Activated T-helper 17 cell treated with anti-CD3 and anti-CD28 coated beads, Interleukin-2, amount 50 U/mL, for 72 hours (primary cell): Measurements from ENCODE around the gene F13A1. TPM values are rescaled to one million over a fixed set of nuclear protein-coding genes. Genes with fewer than 3 reads are reported as not detected.

Experiments used
- ATAC-seq: fragments of 150-1000 bp; cut with Tn5 transposase; replicated peaks from 2 replicates; pipeline ENCODE4 v1.10.0; 2021; ENCODE audit warnings: mild to moderate bottlenecking, moderate library complexity
- H3K27ac Mint-ChIP-seq: one replicate; pipeline ENCODE4 v1.8.0; 2022; ENCODE audit warnings: mixed read lengths
- H3K27me3 Mint-ChIP-seq: one replicate; pipeline ENCODE4 v1.8.0; 2022; ENCODE audit warnings: mixed read lengths
- H3K36me3 Mint-ChIP-seq: one replicate; pipeline ENCODE4 v1.8.0; 2022; ENCODE audit warnings: low read depth, mild to moderate bottlenecking, mixed read lengths
- H3K4me1 Mint-ChIP-seq: one replicate; pipeline ENCODE4 v1.8.0; 2022; ENCODE audit warnings: mixed read lengths
- H3K4me3 Mint-ChIP-seq: one replicate; pipeline ENCODE4 v1.8.0; 2022; ENCODE audit warnings: mild to moderate bottlenecking, mixed read lengths
- H3K9me3 Mint-ChIP-seq: one replicate; pipeline ENCODE4 v1.8.0; 2022; ENCODE audit warnings: mixed read lengths
- total RNA-seq, 2 donors: library from RNA; stranded (reverse); gene quantifications; one replicate each; pipeline ENCODE4 v1.2.3, GENCODE V29; 2022

The F13A1 gene
- total RNA-seq, 2 donors from 2014 or later = 0.06 TPM; not detected in 1

DNA sequence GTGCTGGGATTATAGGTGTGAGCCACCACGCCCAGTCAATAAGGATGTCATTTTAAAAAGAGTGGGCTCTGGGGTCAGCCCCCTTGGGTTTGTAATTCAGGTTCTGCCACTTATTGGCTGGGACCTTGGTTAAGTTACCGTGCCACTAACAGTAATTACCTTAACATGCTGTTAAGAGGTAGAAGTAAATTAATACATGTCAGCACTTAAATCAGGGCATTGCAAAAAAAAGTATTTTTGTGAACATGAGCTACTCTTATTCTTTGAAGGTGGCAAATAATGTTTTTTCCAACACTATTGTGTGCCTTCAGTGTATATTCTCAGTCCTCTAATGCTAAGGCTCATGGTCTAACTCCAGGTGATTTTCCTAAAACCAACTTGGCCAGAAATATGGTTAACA, 109.5 kb downstream of the F13A1 start:
- no peak overlapping the region for H3K27ac Mint-ChIP-seq
- H3K27me3 Mint-ChIP-seq = no peaks in the 10 kb centered on the region
- no peaks in the 10 kb centered on the region for H3K9me3 Mint-ChIP-seq
- H3K4me1 Mint-ChIP-seq = no peaks in the 10 kb centered on the region
- no peak overlapping the region for H3K4me3 Mint-ChIP-seq
- no peaks in the 10 kb centered on the region for H3K36me3 Mint-ChIP-seq
- ATAC-seq = no peak

GRCh38 chr6:6202886-6203285, 117.6 kb downstream of the F13A1 start:
- H3K27ac Mint-ChIP-seq = no peak overlapping the region
- no peaks in the 10 kb centered on the region for H3K36me3 Mint-ChIP-seq
- no peak for ATAC-seq
- H3K4me3 Mint-ChIP-seq = no peak overlapping the region
- H3K9me3 Mint-ChIP-seq = no peaks in the 10 kb centered on the region
- no peaks in the 10 kb centered on the region for H3K4me1 Mint-ChIP-seq
- H3K27me3 Mint-ChIP-seq = peaks cover 30% of the 10 kb centered on the region

- Mint-ChIP-seq H3K27me3 (peaks cover 36% of the 10 kb centered on the region), H3K4me1 (no peaks in the 10 kb centered on the region), H3K36me3 (no peaks in the 10 kb centered on the region), H3K9me3 (no peaks in the 10 kb centered on the region), H3K27ac (no peak overlapping the region), H3K4me3 (no peak overlapping the region)
- no peak for ATAC-seq
These were observed 119.3 kb downstream of the F13A1 start for GRCh38 chr6:6201200-6201599.

- Mint-ChIP-seq H3K9me3 (no peaks in the 10 kb centered on the region), H3K27ac (no peak overlapping the region), H3K4me1 (no peaks in the 10 kb centered on the region), H3K36me3 (no peaks in the 10 kb centered on the region), H3K27me3 (peaks cover 39% of the 10 kb centered on the region), H3K4me3 (no peak overlapping the region)
- ATAC-seq = no peak
These were observed 120.8 kb downstream of the F13A1 start for GRCh38 chr6:6199678-6200077.

- Mint-ChIP-seq H3K36me3 (no peaks in the 10 kb centered on the region), H3K4me1 (no peaks in the 10 kb centered on the region), H3K27ac (no peak overlapping the region), H3K9me3 (no peaks in the 10 kb centered on the region), H3K27me3 (peaks cover 48% of the 10 kb centered on the region), H3K4me3 (no peak overlapping the region)
- no peak for ATAC-seq
These were observed 123.7 kb downstream of the F13A1 start for GRCh38 chr6:6196762-6197161.

DNA sequence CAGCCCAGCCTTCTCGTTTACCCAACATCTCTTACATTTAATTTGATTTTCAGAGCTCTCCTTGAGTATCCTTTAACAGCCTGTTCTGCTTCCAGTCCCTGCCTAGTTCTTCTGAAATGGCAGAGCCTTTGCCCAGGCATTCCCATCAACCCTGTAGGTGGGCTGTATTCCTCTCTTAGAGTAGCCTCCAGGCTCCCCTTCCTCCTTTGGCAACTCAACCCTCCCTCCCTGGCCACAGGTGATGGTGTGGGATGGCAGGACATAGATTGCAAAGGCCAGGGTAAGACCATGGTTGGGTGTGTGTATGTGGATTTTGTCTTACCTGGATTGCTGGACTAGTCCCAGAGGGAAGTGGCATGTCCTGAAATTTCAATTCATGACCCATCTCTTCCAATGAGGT, 125.4 kb downstream of the F13A1 start:
- no peaks in the 10 kb centered on the region for H3K36me3 Mint-ChIP-seq
- peaks cover 4% of the 10 kb centered on the region for H3K9me3 Mint-ChIP-seq
- peaks cover 51% of the 10 kb centered on the region for H3K27me3 Mint-ChIP-seq
- H3K27ac Mint-ChIP-seq = no peak overlapping the region
- H3K4me1 Mint-ChIP-seq = no peaks in the 10 kb centered on the region
- ATAC-seq = no peak
- no peak overlapping the region for H3K4me3 Mint-ChIP-seq

DNA sequence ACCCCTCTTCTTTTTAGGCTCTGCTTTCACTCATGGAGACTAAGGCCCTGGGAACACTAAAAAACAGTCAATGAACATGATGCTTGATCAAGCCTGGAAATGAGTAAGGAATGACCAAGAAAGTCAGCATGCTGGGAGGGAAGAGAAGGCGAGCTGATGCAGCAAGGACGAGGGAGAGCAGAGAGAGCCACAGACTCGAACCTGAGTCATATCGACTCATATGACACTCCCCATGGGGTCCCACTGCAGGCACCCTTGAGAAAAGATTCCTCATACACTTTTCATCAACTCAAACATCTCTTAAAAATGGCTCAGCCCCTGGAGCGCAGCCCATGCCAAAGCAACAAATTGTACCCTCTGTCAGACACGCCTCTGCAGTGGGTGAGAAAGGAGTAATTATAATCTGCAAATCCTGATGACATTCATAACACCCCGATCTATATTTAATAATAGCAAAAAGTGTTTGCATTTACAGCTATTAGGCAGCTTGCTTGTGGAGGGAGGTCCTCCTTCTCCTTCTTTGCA, 127.2 kb downstream of the F13A1 start:
- H3K9me3 Mint-ChIP-seq = peaks cover 4% of the 10 kb centered on the region
- no peak for ATAC-seq
- H3K4me1 Mint-ChIP-seq = no peaks in the 10 kb centered on the region
- H3K4me3 Mint-ChIP-seq = no peak overlapping the region
- H3K27me3 Mint-ChIP-seq = peaks cover 41% of the 10 kb centered on the region
- H3K27ac Mint-ChIP-seq = no peak overlapping the region
- H3K36me3 Mint-ChIP-seq = no peaks in the 10 kb centered on the region

DNA sequence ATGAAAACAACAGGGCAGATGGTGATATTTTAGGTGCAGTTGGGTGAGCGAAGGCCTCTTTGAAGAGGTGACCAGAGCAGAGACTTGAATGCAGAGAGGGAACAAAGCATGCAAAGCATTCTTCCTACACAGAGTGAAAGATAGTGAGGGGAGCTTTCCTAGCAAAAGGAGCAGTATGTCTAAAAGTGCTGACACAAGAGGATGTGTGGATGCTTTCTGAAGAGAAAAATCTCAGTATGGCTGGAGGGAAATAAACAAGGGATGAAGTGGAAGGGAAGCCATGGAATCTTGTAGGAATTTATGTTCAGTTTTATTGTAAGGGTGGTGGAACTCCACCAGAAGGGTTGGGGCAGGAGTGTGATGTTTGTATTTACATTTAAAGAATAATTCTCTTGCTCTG, 128.6 kb downstream of the F13A1 start:
- H3K9me3 Mint-ChIP-seq = peaks cover 4% of the 10 kb centered on the region
- no peak overlapping the region for H3K4me3 Mint-ChIP-seq
- no peak overlapping the region for H3K27ac Mint-ChIP-seq
- no peaks in the 10 kb centered on the region for H3K36me3 Mint-ChIP-seq
- ATAC-seq = no peak
- peaks cover 40% of the 10 kb centered on the region for H3K27me3 Mint-ChIP-seq
- no peaks in the 10 kb centered on the region for H3K4me1 Mint-ChIP-seq

- Mint-ChIP-seq H3K27ac (no peak overlapping the region), H3K9me3 (peaks cover 4% of the 10 kb centered on the region), H3K27me3 (peaks cover 37% of the 10 kb centered on the region), H3K4me3 (no peak overlapping the region), H3K4me1 (no peaks in the 10 kb centered on the region), H3K36me3 (no peaks in the 10 kb centered on the region)
- ATAC-seq = no peak
These were observed 129.0 kb downstream of the F13A1 start for GRCh38 chr6:6191476-6191875.

GRCh38 chr6:6180684-6181083, 139.8 kb downstream of the F13A1 start:
- no peaks in the 10 kb centered on the region for H3K4me1 Mint-ChIP-seq

DNA sequence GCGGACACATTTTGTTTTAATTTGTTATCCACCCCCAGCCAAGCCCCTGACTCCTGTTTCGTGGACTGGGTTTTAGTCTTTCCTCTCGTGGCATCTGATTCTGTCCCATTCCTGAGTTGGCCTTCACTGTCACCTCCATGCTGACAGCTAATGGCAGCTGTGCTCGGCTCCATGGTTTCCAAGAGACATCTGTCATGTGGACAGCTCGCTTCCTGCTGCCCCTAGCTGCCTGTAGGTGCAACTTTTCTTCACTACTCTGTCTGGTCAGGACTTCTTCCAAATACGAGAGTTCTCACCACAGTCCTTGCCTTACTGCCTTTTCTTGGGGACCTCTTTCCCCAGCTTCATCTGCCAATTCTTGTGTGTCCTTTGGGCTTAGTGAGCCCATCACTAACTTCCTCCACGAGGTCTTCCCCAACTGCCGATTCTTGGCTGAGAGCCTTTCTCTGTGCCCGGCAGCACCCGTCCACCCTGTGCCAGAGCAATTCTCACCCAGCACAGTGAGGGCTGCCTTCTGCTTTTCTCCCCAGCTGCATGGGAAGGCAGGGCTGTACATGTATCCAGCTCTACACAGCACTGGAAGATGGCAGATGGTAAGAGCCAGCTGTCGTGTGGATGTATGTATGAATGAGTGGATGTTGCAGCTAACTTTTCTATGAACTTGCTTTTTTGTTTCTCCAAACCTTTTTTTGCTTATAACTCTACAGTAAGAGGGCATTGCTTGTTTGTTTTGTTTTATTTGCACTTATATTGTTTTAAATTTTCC, 140.4 kb downstream of the F13A1 start:
- H3K36me3 Mint-ChIP-seq = no peaks in the 10 kb centered on the region
- H3K9me3 Mint-ChIP-seq = no peaks in the 10 kb centered on the region
- ATAC-seq = no peak
- no peaks in the 10 kb centered on the region for H3K4me1 Mint-ChIP-seq
- H3K27me3 Mint-ChIP-seq = peaks cover 13% of the 10 kb centered on the region
- no peak overlapping the region for H3K4me3 Mint-ChIP-seq
- no peak overlapping the region for H3K27ac Mint-ChIP-seq

More at GRCh38 chr6:6180684-6181083, 139.8 kb downstream of the F13A1 start:
- H3K27ac Mint-ChIP-seq = no peak overlapping the region
- no peaks in the 10 kb centered on the region for H3K36me3 Mint-ChIP-seq
- no peak overlapping the region for H3K4me3 Mint-ChIP-seq
- no peak for ATAC-seq
- no peaks in the 10 kb centered on the region for H3K9me3 Mint-ChIP-seq
- H3K27me3 Mint-ChIP-seq = peaks cover 13% of the 10 kb centered on the region

DNA sequence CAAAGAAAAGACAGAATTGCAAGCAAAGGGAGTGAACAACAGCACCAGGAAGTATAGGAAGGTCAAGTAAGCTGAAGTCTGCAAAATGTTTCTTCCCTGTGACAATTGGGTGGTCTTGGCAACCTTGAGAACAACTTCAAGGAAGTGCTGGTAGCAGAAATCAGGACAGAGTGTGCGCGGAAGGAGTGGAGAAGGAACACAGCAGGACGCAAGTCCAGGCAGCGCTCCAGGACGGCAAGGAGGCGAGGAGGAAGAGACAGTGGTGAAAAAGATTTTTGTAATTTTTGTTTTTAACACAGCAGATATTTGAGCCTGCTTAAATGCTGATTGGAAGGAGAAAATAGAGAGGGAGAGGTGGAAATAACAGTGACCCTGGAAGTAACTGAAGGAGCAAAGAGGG, 141.7 kb downstream of the F13A1 start:
- Mint-ChIP-seq H3K4me1 (no peaks in the 10 kb centered on the region), H3K27ac (no peak overlapping the region), H3K4me3 (no peak overlapping the region), H3K36me3 (no peaks in the 10 kb centered on the region), H3K9me3 (no peaks in the 10 kb centered on the region), H3K27me3 (peaks cover 13% of the 10 kb centered on the region)
- ATAC-seq = no peak

DNA sequence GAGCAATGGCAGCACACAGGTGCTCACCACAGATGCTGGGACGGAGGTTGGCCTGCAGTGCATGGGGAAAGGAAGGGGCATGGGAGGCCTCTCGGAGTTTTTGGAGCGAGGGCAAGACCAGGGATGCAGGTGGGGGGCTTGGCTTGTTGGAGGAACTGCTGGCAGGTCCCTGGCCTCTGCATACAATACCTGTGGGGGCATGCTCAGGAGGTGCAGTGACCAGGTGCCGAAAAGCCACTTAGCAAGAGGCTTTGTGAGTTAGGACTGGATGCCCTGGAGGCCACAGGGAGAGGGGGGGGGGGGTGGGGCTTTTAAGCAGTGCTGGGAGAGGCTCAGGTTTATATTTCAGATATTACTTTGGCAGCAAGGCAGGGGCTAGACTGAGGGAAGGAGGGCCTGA, 142.7 kb downstream of the F13A1 start:
- Mint-ChIP-seq H3K4me1 (no peaks in the 10 kb centered on the region), H3K27ac (no peak overlapping the region), H3K9me3 (no peaks in the 10 kb centered on the region), H3K27me3 (peaks cover 13% of the 10 kb centered on the region), H3K36me3 (no peaks in the 10 kb centered on the region), H3K4me3 (no peak overlapping the region)
- ATAC-seq = no peak

DNA sequence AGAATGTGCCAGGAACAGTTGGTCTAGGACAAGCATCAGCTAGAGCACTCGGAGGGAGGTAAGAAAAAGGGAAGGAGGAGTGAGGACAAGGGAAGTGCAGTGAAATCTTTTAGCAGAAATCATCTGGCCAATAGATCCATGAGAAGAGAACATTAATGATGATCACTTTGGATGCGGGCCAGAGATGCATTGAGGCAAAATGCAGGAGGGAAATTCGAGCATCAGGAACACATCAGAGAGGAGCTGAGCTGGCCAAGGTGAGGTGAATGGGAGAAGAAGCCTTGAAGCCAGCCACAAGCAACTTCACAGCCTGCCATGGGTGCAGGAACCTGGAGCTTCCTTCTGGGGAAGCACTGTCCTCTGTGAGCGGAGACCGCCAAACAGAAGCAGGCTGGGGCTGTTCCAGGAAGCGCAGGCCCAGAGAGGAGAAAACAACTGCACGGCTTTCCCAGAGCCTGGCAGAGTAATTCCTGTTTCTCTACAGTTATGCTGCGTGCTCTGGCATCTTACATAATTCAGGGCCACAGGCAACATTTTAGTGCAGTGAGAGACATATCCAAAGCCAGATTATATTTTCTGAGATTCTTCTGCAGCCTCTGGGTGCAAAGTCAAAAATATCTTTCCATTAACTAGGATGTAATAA, 143.8 kb downstream of the F13A1 start:
- no peak for ATAC-seq
- Mint-ChIP-seq H3K27ac (no peak overlapping the region), H3K27me3 (peaks cover 7% of the 10 kb centered on the region), H3K4me3 (no peak overlapping the region), H3K36me3 (no peaks in the 10 kb centered on the region), H3K9me3 (no peaks in the 10 kb centered on the region), H3K4me1 (no peaks in the 10 kb centered on the region)

- peaks cover 12% of the 10 kb centered on the region for H3K27me3 Mint-ChIP-seq
- no peaks in the 10 kb centered on the region for H3K9me3 Mint-ChIP-seq
- H3K4me1 Mint-ChIP-seq = no peaks in the 10 kb centered on the region
- ATAC-seq = no peak
- no peak overlapping the region for H3K4me3 Mint-ChIP-seq
- no peak overlapping the region for H3K27ac Mint-ChIP-seq
- H3K36me3 Mint-ChIP-seq = no peaks in the 10 kb centered on the region
These were observed 144.3 kb downstream of the F13A1 start for GRCh38 chr6:6176127-6176526.
